Spleen (tissue), 11 donors: ENCODE measurements around the gene TP53. TPM values are rescaled to one million over a fixed set of nuclear protein-coding genes. Genes with fewer than 3 reads are reported as not detected.

Source experiments
- DNase-seq: peaks from one replicate; pipeline ENCODE4 v3.0.0-alpha.2; 2020
- H3K27ac ChIP-seq, 8 donors: fragments of 200-600 bp; sonication (generic) in 7 of 8; 1 replicate in 4 of 8; 2 replicates in 4 of 8; pipeline versions ENCODE4 v1.5.0 to v1.8.0; 2016 to 2021; ENCODE audit warnings: inconsistent platforms in 4 of 8, mild to moderate bottlenecking in 4 of 8, moderate library complexity in 1 of 8
- H3K27me3 ChIP-seq, 7 donors: fragments of 200-600 bp; sonication (generic) in 6 of 7; replicated peaks in 1 of 7; 1 replicate in 4 of 7; 2 replicates in 3 of 7; pipeline versions ENCODE4 v1.5.0 to v1.8.0; 2016 to 2021; ENCODE audit warnings: inconsistent platforms in 3 of 7, mild to moderate bottlenecking in 1 of 7
- H3K36me3 ChIP-seq, 6 donors: fragments of 200-600 bp; sonication (generic) in 5 of 6; 1 replicate in 4 of 6; 2 replicates in 2 of 6; pipeline versions ENCODE4 v1.5.0 to v1.8.0; 2016 to 2021; ENCODE audit warnings: inconsistent platforms in 2 of 6
- H3K4me1 ChIP-seq, 6 donors: fragments of 200-600 bp; sonication (generic) in 5 of 6; 1 replicate in 3 of 6; 2 replicates in 3 of 6; pipeline versions ENCODE4 v1.5.0 to v1.8.0; 2016 to 2021; ENCODE audit warnings: inconsistent platforms in 3 of 6
- H3K4me3 ChIP-seq, 8 donors: fragments of 200-600 bp; sonication (generic) in 7 of 8; 1 replicate in 4 of 8; 2 replicates in 4 of 8; pipeline versions ENCODE4 v1.5.0 to v1.8.0; 2016 to 2021; ENCODE audit warnings: inconsistent platforms in 4 of 8, mild to moderate bottlenecking in 4 of 8, moderate library complexity in 2 of 8
- H3K9me3 ChIP-seq, 8 donors: fragments of 200-600 bp; sonication (generic) in 7 of 8; 1 replicate in 4 of 8; 2 replicates in 4 of 8; pipeline versions ENCODE4 v1.5.0 to v1.8.0; 2016 to 2021; ENCODE audit warnings: inconsistent platforms in 4 of 8
- POLR2A ChIP-seq, 3 donors: fragments of 450-650 bp; IDR thresholded peaks; one replicate each; pipeline ENCODE4 v1.5.1; 2017; ENCODE audit warnings: antibody characterized with exemption in 3 of 3, mild to moderate bottlenecking in 1 of 3
- POLR2AphosphoS5 ChIP-seq, 3 donors: sonication (generic); formaldehyde crosslinking; IDR thresholded peaks; one replicate each; pipeline ENCODE4 v1.5.1; 2017; ENCODE audit warnings: antibody characterized with exemption in 3 of 3
- WGBS, 5 donors: extraction: QIAGEN DNeasy Blood & Tissue Kit in 3 of 5; methylation state at CpG; one replicate each; pipeline versions ENCODE4 v1.1.5 to v1.1.7; 2013 to 2018; 5-methylcytosine and 5-hydroxymethylcytosine counted together
- intact Hi-C: fragments of 100-400 bp; cut with DNase I; formaldehyde crosslinking; loops from one replicate; pipeline ENCODE4 v1.15.0; 2023; ENCODE audit warnings: low total_unique reads
- polyA plus RNA-seq, 3 donors: library from polyadenylated mRNA; stranded (reverse); fragments of 200-250 nt; gene quantifications; one replicate each; pipeline ENCODE4 v1.2.1, GENCODE V29; 2013
- total RNA-seq, 7 donors: library from RNA; depleted of rRNA in 3 of 7; stranded (reverse); fragments of >200 nt in 3 of 7; fragmentation: NEBNext Ultra II Directional in 4 of 7; extraction: Animal tissue kit (Norgen Biotek cat#: 25700) in 4 of 7; gene quantifications; one replicate each; pipeline versions ENCODE4 v1.1.0 to v1.2.1, GENCODE V29; 2016 to 2021
- TF ChIP-seq, protein P1 (sequence below), 11 experiments: fragments of 200-600 bp in 7 of 11; fragments of 450-650 bp in 4 of 11; sonication (generic) in 4 of 11; IDR thresholded peaks in 8 of 11; conservative IDR thresholded peaks in 3 of 11; 1 replicate in 7 of 11; 2 replicates in 4 of 11; pipeline versions ENCODE4 v1.4.0 to v1.8.0; 2016 to 2021; ENCODE audit warnings: antibody characterized with exemption in 11 of 11, inconsistent platforms in 4 of 11, mild to moderate bottlenecking in 1 of 11
- donor health status: healthy with polysubstance abuse.
- donor health status: DM: no; HTN: no; CAD: no; lungs with moderate emphysema.
- donor health status: DM: no; HTN: no; CAD: no.
- donor health status: Bipolar disorder and iron deficiency.
- donor health status: healthy.
- donor health status: DM: no; HTN: no; CAD: no.
- donor health status: DM: yes; HTN: yes; CAD: no.

Gene TP53
- total and polyA plus RNA-seq, 10 donors: 33.6 to 83.9 (median 44.9) TPM

DNA sequence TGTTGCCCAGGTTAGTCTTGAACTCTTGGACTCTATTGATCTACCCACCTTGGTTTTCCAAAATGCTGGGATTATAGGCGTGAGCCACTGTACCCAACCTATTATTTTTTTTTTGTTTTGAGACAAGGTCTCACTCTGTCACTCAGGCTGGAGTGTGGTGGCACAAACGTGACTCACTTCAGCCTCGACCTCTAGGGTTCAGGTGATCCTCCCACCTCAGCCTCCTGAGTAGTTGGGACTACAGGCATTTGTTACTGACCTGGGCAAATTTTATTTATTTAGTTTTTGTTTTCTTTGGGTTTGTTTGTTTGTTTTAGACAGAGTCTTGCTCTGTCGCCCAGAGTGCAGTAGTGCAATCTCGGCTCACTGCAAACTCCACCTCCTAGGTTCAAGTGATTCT, 63.6 kb downstream of the TP53 start:
- TF ChIP-seq, protein P1, sequence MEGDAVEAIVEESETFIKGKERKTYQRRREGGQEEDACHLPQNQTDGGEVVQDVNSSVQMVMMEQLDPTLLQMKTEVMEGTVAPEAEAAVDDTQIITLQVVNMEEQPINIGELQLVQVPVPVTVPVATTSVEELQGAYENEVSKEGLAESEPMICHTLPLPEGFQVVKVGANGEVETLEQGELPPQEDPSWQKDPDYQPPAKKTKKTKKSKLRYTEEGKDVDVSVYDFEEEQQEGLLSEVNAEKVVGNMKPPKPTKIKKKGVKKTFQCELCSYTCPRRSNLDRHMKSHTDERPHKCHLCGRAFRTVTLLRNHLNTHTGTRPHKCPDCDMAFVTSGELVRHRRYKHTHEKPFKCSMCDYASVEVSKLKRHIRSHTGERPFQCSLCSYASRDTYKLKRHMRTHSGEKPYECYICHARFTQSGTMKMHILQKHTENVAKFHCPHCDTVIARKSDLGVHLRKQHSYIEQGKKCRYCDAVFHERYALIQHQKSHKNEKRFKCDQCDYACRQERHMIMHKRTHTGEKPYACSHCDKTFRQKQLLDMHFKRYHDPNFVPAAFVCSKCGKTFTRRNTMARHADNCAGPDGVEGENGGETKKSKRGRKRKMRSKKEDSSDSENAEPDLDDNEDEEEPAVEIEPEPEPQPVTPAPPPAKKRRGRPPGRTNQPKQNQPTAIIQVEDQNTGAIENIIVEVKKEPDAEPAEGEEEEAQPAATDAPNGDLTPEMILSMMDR (IDR thresholded peaks at IDR 0.05 in 8 of 11, conservative IDR thresholded peaks at IDR 0.05 in 3 of 11): no peak
- TF ChIP-seq POLR2A (IDR thresholded peaks at IDR 0.05): no peak
- TF ChIP-seq POLR2AphosphoS5 (IDR thresholded peaks at IDR 0.05): no peak
- H3K27ac ChIP-seq: no peak overlapping the region
- intact Hi-C loops: loop anchor here (10.0 kb wide), 1 partner anchor 61 kb away; the partner anchor contains the start of genes TP53 and WRAP53
- DNase-seq: no peak
- 83 to 90% (median 88%) methylated on average over 5 of the region's 5 CpGs for WGBS, 5 donors
- no peak overlapping the region for H3K4me3 ChIP-seq
- no peaks in the 10 kb centered on the region for H3K9me3 ChIP-seq
- no peaks in the 10 kb centered on the region for H3K27me3 ChIP-seq
- peaks cover 9 to 28% (median 19%) of the 10 kb centered on the region in 6 donors for H3K4me1 ChIP-seq
- peaks cover 0 to 14% (median 0%) of the 10 kb centered on the region in 6 donors for H3K36me3 ChIP-seq

DNA sequence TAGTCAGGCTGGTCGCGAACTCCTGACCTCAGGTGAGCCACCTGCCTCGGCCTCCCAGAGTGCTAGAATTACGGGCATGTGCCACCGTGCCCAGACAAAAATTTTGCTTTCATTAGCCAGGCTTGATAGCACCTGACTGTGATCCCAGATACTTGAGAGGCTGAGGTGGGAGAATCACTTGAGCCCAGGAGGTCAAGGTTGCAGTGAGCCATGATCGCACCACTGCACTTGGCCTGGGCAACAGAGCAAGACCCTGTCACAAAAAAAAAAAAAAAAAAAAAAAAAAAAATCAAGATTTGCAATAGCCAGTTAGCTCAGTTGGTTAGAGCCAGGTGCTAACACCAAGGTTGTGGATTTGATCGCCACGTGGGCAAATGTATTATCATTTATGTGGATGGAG, 66.5 kb downstream of the TP53 start:
- no peak overlapping the region for H3K27ac ChIP-seq
- no peak overlapping the region for H3K4me3 ChIP-seq
- peaks cover 0 to 6% (median 0%) of the 10 kb centered on the region in 6 donors for H3K4me1 ChIP-seq
- no peak for TF ChIP-seq POLR2A (IDR thresholded peaks at IDR 0.05)
- no peak for TF ChIP-seq POLR2AphosphoS5 (IDR thresholded peaks at IDR 0.05)
- TF ChIP-seq, protein P1 (IDR thresholded peaks at IDR 0.05 in 8 of 11, conservative IDR thresholded peaks at IDR 0.05 in 3 of 11): no peak
- intact Hi-C loops: loop anchor here (10.0 kb wide), 1 partner anchor 64 kb away; the partner anchor contains the start of genes TP53 and WRAP53
- H3K36me3 ChIP-seq: peaks cover 0 to 9% (median 0%) of the 10 kb centered on the region in 6 donors
- 91 to 96% (median 95%) methylated on average over 8 of the region's 8 CpGs for WGBS, 5 donors
- no peaks in the 10 kb centered on the region for H3K27me3 ChIP-seq
- DNase-seq: no peak
- H3K9me3 ChIP-seq: no peaks in the 10 kb centered on the region

DNA sequence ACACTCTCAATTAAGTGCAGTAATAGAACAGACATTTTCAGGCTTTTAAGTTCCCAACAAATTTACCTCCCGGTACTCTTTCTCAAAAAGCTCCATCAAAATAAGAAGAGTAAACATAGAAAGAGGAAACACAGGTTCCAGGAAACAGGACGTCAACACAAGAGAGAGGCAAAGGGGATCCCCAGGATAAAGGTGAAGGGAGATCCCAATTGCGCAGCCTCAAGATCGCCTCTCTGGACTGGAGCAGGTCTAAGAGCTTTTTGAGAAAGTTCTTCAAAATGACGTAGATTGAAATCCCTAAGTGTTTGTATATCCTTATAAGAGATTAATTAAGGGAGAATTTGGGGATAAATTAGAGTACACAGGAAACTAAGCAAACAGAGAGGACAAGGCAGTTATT, 68.7 kb downstream of the TP53 start:
- no peaks in the 10 kb centered on the region for H3K27me3 ChIP-seq
- H3K27ac ChIP-seq: no peak overlapping the region
- intact Hi-C loops: no loop called here
- TF ChIP-seq, protein P1 (IDR thresholded peaks at IDR 0.05 in 8 of 11, conservative IDR thresholded peaks at IDR 0.05 in 3 of 11): no peak
- no peak for TF ChIP-seq POLR2A (IDR thresholded peaks at IDR 0.05)
- no peak for TF ChIP-seq POLR2AphosphoS5 (IDR thresholded peaks at IDR 0.05)
- H3K9me3 ChIP-seq: no peaks in the 10 kb centered on the region
- peaks cover 4 to 15% (median 6%) of the 10 kb centered on the region in 6 donors for H3K4me1 ChIP-seq
- no peak for DNase-seq
- WGBS, 5 donors: 63 to 80% (median 73%) methylated on average over 5 of the region's 5 CpGs
- no peaks in the 10 kb centered on the region for H3K36me3 ChIP-seq
- no peak overlapping the region for H3K4me3 ChIP-seq

Other genes starting within 250 kb of the TP53 start
- 1 to 10 TPM; 1.0 to 5.5 (median 3.2) TPM for gene FGF11, start 248.0 kb downstream of the TP53 start, total RNA-seq
- gene FGF11, start 248.0 kb downstream of the TP53 start, polyA plus RNA-seq: 1 to 10 TPM; 1.5 to 3.5 (median 2.0) TPM
- 10 to 100 TPM in 5 of 7 donors, 1 to 10 TPM in 2; 7.3 to 12.9 (median 11.4) TPM for gene CHRNB1, start 242.4 kb downstream of the TP53 start, total RNA-seq
- 10 to 100 TPM in 2 of 3 donors, 1 to 10 TPM in 1; 7.3 to 12.4 (median 11.1) TPM for gene CHRNB1, start 242.4 kb downstream of the TP53 start, polyA plus RNA-seq
- 10 to 100 TPM; 38.7 to 68.8 (median 46.5) TPM for gene ZBTB4, start 207.9 kb downstream of the TP53 start, total RNA-seq
- 10 to 100 TPM; 10.5 to 23.7 (median 12.3) TPM for gene ZBTB4, start 207.9 kb downstream of the TP53 start, polyA plus RNA-seq
- not detected for gene SLC35G6, start 206.0 kb downstream of the TP53 start, total RNA-seq
- gene SLC35G6, start 206.0 kb downstream of the TP53 start, polyA plus RNA-seq: under 1 TPM in 1 of 3 donors, not detected in 2; 0.13 TPM
- gene POLR2A, start 203.1 kb downstream of the TP53 start, total RNA-seq: 100 to 1,000 TPM; 108 to 196 (median 173) TPM
- gene POLR2A, start 203.1 kb downstream of the TP53 start, polyA plus RNA-seq: 10 to 100 TPM in 1 of 3 donors, 1 to 10 TPM in 2; 8.2 to 26.0 (median 8.8) TPM
- 10 to 100 TPM; 37.4 to 64.6 (median 60.5) TPM for gene TNFSF12, start 138.4 kb downstream of the TP53 start, total RNA-seq
- 10 to 100 TPM; 46.5 to 65.0 (median 49.3) TPM for gene TNFSF12, start 138.4 kb downstream of the TP53 start, polyA plus RNA-seq
- gene TNFSF13, start 128.7 kb downstream of the TP53 start, total RNA-seq: 10 to 100 TPM; 14.5 to 54.0 (median 31.6) TPM
- 10 to 100 TPM; 19.9 to 23.4 (median 20.5) TPM for gene TNFSF13, start 128.7 kb downstream of the TP53 start, polyA plus RNA-seq
- 10 to 100 TPM; 36.3 to 71.7 (median 42.9) TPM for gene SENP3, start 125.6 kb downstream of the TP53 start, total RNA-seq
- 10 to 100 TPM; 43.1 to 52.7 (median 45.6) TPM for gene SENP3, start 125.6 kb downstream of the TP53 start, polyA plus RNA-seq
- gene CD68, start 107.9 kb downstream of the TP53 start, total RNA-seq: 100 to 1,000 TPM; 177 to 387 (median 271) TPM
- gene CD68, start 107.9 kb downstream of the TP53 start, polyA plus RNA-seq: 100 to 1,000 TPM in 1 of 3 donors, 10 to 100 TPM in 2; 52.5 to 236 (median 86.1) TPM
- 100 to 1,000 TPM in 1 of 7 donors, 10 to 100 TPM in 6; 35.5 to 163 (median 51.2) TPM for gene MPDU1, start 103.6 kb downstream of the TP53 start, total RNA-seq
- 10 to 100 TPM; 42.7 to 73.0 (median 59.5) TPM for gene MPDU1, start 103.6 kb downstream of the TP53 start, polyA plus RNA-seq
- gene SOX15, start 97.4 kb downstream of the TP53 start, total RNA-seq: 1 to 10 TPM in 1 of 7 donors, under 1 TPM in 2, not detected in 4; 0.41 to 1.7 (median 0.64) TPM
- gene SOX15, start 97.4 kb downstream of the TP53 start, polyA plus RNA-seq: under 1 TPM; 0.20 to 0.44 (median 0.32) TPM
- 10 to 100 TPM; 17.7 to 29.3 (median 26.7) TPM for gene FXR2, start 72.6 kb downstream of the TP53 start, total RNA-seq
- 10 to 100 TPM; 18.9 to 26.9 (median 20.4) TPM for gene FXR2, start 72.6 kb downstream of the TP53 start, polyA plus RNA-seq
- 10 to 100 TPM; 65.1 to 98.6 (median 80.6) TPM for gene SAT2, start 59.7 kb downstream of the TP53 start, total RNA-seq
- gene SAT2, start 59.7 kb downstream of the TP53 start, polyA plus RNA-seq: 100 to 1,000 TPM; 116 to 229 (median 191) TPM
- gene SHBG, start 57.4 kb downstream of the TP53 start, total RNA-seq: 1 to 10 TPM in 2 of 7 donors, under 1 TPM in 3, not detected in 2; 0.49 to 1.9 (median 0.70) TPM
- gene SHBG, start 57.4 kb downstream of the TP53 start, polyA plus RNA-seq: under 1 TPM; 0.27 to 0.35 (median 0.28) TPM
- 10 to 100 TPM in 1 of 7 donors, 1 to 10 TPM in 6; 3.8 to 10.1 (median 5.1) TPM for gene ATP1B2, start 36.6 kb downstream of the TP53 start, total RNA-seq
- gene ATP1B2, start 36.6 kb downstream of the TP53 start, polyA plus RNA-seq: under 1 TPM; 0.26 to 0.56 (median 0.54) TPM
- 10 to 100 TPM in 1 of 7 donors, 1 to 10 TPM in 6; 8.5 to 10.6 (median 9.5) TPM for gene WRAP53, start 987 bp upstream of the TP53 start, total RNA-seq
- gene WRAP53, start 987 bp upstream of the TP53 start, polyA plus RNA-seq: 10 to 100 TPM; 13.3 to 21.8 (median 16.4) TPM
- under 1 TPM in 6 of 7 donors, not detected in 1; 0.17 to 0.60 (median 0.29) TPM for gene EFNB3, start 17.7 kb upstream of the TP53 start, total RNA-seq
- gene EFNB3, start 17.7 kb upstream of the TP53 start, polyA plus RNA-seq: under 1 TPM; 0.04 to 0.11 (median 0.06) TPM
- 1 to 10 TPM in 1 of 7 donors, under 1 TPM in 5, not detected in 1; 0.13 to 1.1 (median 0.23) TPM for gene DNAH2, start 30.3 kb upstream of the TP53 start, total RNA-seq
- under 1 TPM; 0.02 to 0.03 (median 0.02) TPM for gene DNAH2, start 30.3 kb upstream of the TP53 start, polyA plus RNA-seq
- gene KDM6B, start 146.7 kb upstream of the TP53 start, total RNA-seq: 100 to 1,000 TPM in 1 of 7 donors, 10 to 100 TPM in 6; 22.3 to 110 (median 60.8) TPM
- 10 to 100 TPM in 1 of 3 donors, 1 to 10 TPM in 2; 2.9 to 11.7 (median 4.0) TPM for gene KDM6B, start 146.7 kb upstream of the TP53 start, polyA plus RNA-seq
- 10 to 100 TPM in 5 of 7 donors, 1 to 10 TPM in 2; 5.2 to 31.8 (median 18.0) TPM for gene TMEM88, start 167.6 kb upstream of the TP53 start, total RNA-seq
- 10 to 100 TPM in 1 of 3 donors, 1 to 10 TPM in 2; 5.5 to 26.2 (median 9.5) TPM for gene TMEM88, start 167.6 kb upstream of the TP53 start, polyA plus RNA-seq
- 100 to 1,000 TPM in 1 of 7 donors, 10 to 100 TPM in 6; 51.0 to 111 (median 56.9) TPM for gene NAA38, start 170.1 kb upstream of the TP53 start, total RNA-seq
- gene NAA38, start 170.1 kb upstream of the TP53 start, polyA plus RNA-seq: 100 to 1,000 TPM; 119 to 185 (median 182) TPM
- 10 to 100 TPM in 1 of 7 donors, 1 to 10 TPM in 6; 4.1 to 13.2 (median 5.9) TPM for gene CYB5D1, start 170.5 kb upstream of the TP53 start, total RNA-seq
- gene CYB5D1, start 170.5 kb upstream of the TP53 start, polyA plus RNA-seq: 1 to 10 TPM; 2.1 to 3.8 (median 2.9) TPM
- gene CHD3, start 201.3 kb upstream of the TP53 start, total RNA-seq: 100 to 1,000 TPM in 2 of 7 donors, 10 to 100 TPM in 5; 60.9 to 117 (median 83.6) TPM
- gene CHD3, start 201.3 kb upstream of the TP53 start, polyA plus RNA-seq: 10 to 100 TPM; 37.0 to 84.3 (median 71.8) TPM
- gene RNF227, start 228.8 kb upstream of the TP53 start, total RNA-seq: 10 to 100 TPM in 1 of 7 donors, 1 to 10 TPM in 6; 2.5 to 20.7 (median 3.4) TPM
- 1 to 10 TPM; 2.4 to 4.0 (median 3.8) TPM for gene RNF227, start 228.8 kb upstream of the TP53 start, polyA plus RNA-seq
- 1 to 10 TPM; 1.1 to 6.3 (median 4.2) TPM for gene KCNAB3, start 242.4 kb upstream of the TP53 start, total RNA-seq
- 1 to 10 TPM; 2.3 to 5.6 (median 2.9) TPM for gene KCNAB3, start 242.4 kb upstream of the TP53 start, polyA plus RNA-seq
- 100 to 1,000 TPM in 3 of 7 donors, 10 to 100 TPM in 4; 71.1 to 120 (median 98.9) TPM for gene TRAPPC1, start 244.5 kb upstream of the TP53 start, total RNA-seq
- gene TRAPPC1, start 244.5 kb upstream of the TP53 start, polyA plus RNA-seq: 100 to 1,000 TPM; 128 to 172 (median 135) TPM
- gene CNTROB, start 244.7 kb upstream of the TP53 start, total RNA-seq: 10 to 100 TPM; 22.6 to 27.0 (median 25.2) TPM
- 10 to 100 TPM; 19.6 to 27.1 (median 24.2) TPM for gene CNTROB, start 244.7 kb upstream of the TP53 start, polyA plus RNA-seq